HG02763 (cell line): ENCODE results near the gene ZEB2.

Source experiments
- ATAC-seq: cut with Tn5 transposase; IDR thresholded peaks from one replicate; pipeline ENCODE4 v1.9.1; 2021; ENCODE audit warnings: mild to moderate bottlenecking, moderate library complexity; ENCODE audit not compliant: unreplicated experiment

Gene ZEB2

GRCh38 chr2:144401036-144401435, 118.9 kb downstream of the ZEB2 start:
- ATAC-seq: no peak

GRCh38 chr2:144396318-144396717, 123.6 kb downstream of the ZEB2 start:
- ATAC-seq: no peak

GRCh38 chr2:144390424-144391020, 129.4 kb downstream of the ZEB2 start:
- no peak for ATAC-seq

- no peak for ATAC-seq
Observed at GRCh38 chr2:144389930-144390311, 130.0 kb downstream of the ZEB2 start.

- ATAC-seq: no peak
Observed at GRCh38 chr2:144389151-144389929, 130.6 kb downstream of the ZEB2 start.

GRCh38 chr2:144385381-144385780, 134.5 kb downstream of the ZEB2 start:
- ATAC-seq: no peak

- no peak for ATAC-seq
Observed at GRCh38 chr2:144383571-144384100, 136.3 kb downstream of the ZEB2 start.

GRCh38 chr2:144382849-144383248, 137.1 kb downstream of the ZEB2 start:
- ATAC-seq: peak; percentile 99

GRCh38 chr2:144381716-144382115, 138.2 kb downstream of the ZEB2 start:
- no peak for ATAC-seq

- ATAC-seq: no peak
Observed at GRCh38 chr2:144379851-144380311, 140.0 kb downstream of the ZEB2 start.

GRCh38 chr2:144378551-144378950, 141.4 kb downstream of the ZEB2 start:
- ATAC-seq: no peak

- ATAC-seq: no peak
Observed at GRCh38 chr2:144377914-144378313, 142.0 kb downstream of the ZEB2 start.

GRCh38 chr2:144376926-144377325, 143.0 kb downstream of the ZEB2 start:
- ATAC-seq: no peak

- ATAC-seq: no peak
Observed at GRCh38 chr2:144376460-144376859, 143.5 kb downstream of the ZEB2 start.

- peak; percentile 48 for ATAC-seq
Observed at GRCh38 chr2:144374163-144374661, 145.7 kb downstream of the ZEB2 start.

GRCh38 chr2:144372410-144373080, 147.4 kb downstream of the ZEB2 start:
- no peak for ATAC-seq

- ATAC-seq: no peak
Observed at GRCh38 chr2:144370937-144371584, 148.9 kb downstream of the ZEB2 start.

GRCh38 chr2:144369416-144369815, 150.5 kb downstream of the ZEB2 start:
- no peak for ATAC-seq

GRCh38 chr2:144366825-144367429, 153.0 kb downstream of the ZEB2 start:
- no peak for ATAC-seq

- peak; percentile 88 for ATAC-seq
Observed at GRCh38 chr2:144364944-144365738, 154.8 kb downstream of the ZEB2 start.
